ENCODE measurements around the gene PRKG1.

GRCh38 chr10:51244748-51245490 is 170.6 kb downstream of the PRKG1 start:
- no peak for TF ChIP-seq CTCF (conservative IDR thresholded peaks at IDR 0.05; ENCODE audit: low read depth in 2 of 2)
- TF ChIP-seq CREB1 (CRISPR knock-in tag; IDR thresholded peaks at IDR 0.05; ENCODE audit: low read depth) = no peak
- TF ChIP-seq POLR2AphosphoS5 (IDR thresholded peaks at IDR 0.05; ENCODE audit: low read depth) = no peak
- no peak for TF ChIP-seq REST (IDR thresholded peaks at IDR 0.05; ENCODE audit: unreplicated experiment)
- no peak for TF ChIP-seq EZH2phosphoT487 (IDR thresholded peaks at IDR 0.05; ENCODE audit: unreplicated experiment)
- TF ChIP-seq STAT1 (IDR thresholded peaks at IDR 0.05; ENCODE audit: unreplicated experiment) = no peak
- TF ChIP-seq NANOG (IDR thresholded peaks at IDR 0.05; ENCODE audit: borderline replicate concordance) = no peak
- no peak for TF ChIP-seq EZH2 (IDR thresholded peaks at IDR 0.05; ENCODE audit: low read depth, unreplicated experiment)
- TF ChIP-seq JUNB (IDR thresholded peaks at IDR 0.05; ENCODE audit: unreplicated experiment) = no peak
- TF ChIP-seq ZNF331 (CRISPR knock-in tag; IDR thresholded peaks at IDR 0.05; ENCODE audit: low read depth) = no peak
- TF ChIP-seq ZNF114 (CRISPR knock-in tag; IDR thresholded peaks at IDR 0.05) = no peak
- TF ChIP-seq ETS1 (IDR thresholded peaks at IDR 0.05) = no peak

All from GM23338 (cell line).